GM21515 (cell line): ENCODE results near the gene TMEM117.
A peak's percentile ranks its signal among the peaks of the same experiment; 100 is the strongest.

ENCODE experiments used
- ATAC-seq: cut with Tn5 transposase; IDR thresholded peaks from one replicate; pipeline ENCODE4 v1.9.1; 2021; ENCODE audit not compliant: unreplicated experiment

TMEM117 gene

GRCh38 chr12:44088647-44089046 lies 252.8 kb downstream of the TMEM117 start:
- ATAC-seq, result no peak

GRCh38 chr12:44091948-44092606 lies 256.2 kb downstream of the TMEM117 start:
- no peak for ATAC-seq

GRCh38 chr12:44098786-44099185 lies 262.9 kb downstream of the TMEM117 start:
- ATAC-seq, result no peak

- ATAC-seq, result no peak
Observed at GRCh38 chr12:44099486-44099885, 263.6 kb downstream of the TMEM117 start.

- ATAC-seq, result no peak
Observed at GRCh38 chr12:44100264-44100663, 264.4 kb downstream of the TMEM117 start.

- ATAC-seq, result no peak
Observed at GRCh38 chr12:44101475-44101874, 265.6 kb downstream of the TMEM117 start.

- no peak for ATAC-seq
Observed at GRCh38 chr12:44114906-44115305, 279.0 kb downstream of the TMEM117 start.

- no peak for ATAC-seq
Observed at GRCh38 chr12:44117337-44117736, 281.5 kb downstream of the TMEM117 start.

GRCh38 chr12:44118946-44119345 lies 283.1 kb downstream of the TMEM117 start:
- no peak for ATAC-seq

- no peak for ATAC-seq
Observed at GRCh38 chr12:44126806-44127205, 290.9 kb downstream of the TMEM117 start.

GRCh38 chr12:44127966-44128710 lies 292.3 kb downstream of the TMEM117 start:
- ATAC-seq, result no peak

GRCh38 chr12:44143175-44143574 lies 307.3 kb downstream of the TMEM117 start:
- no peak for ATAC-seq

GRCh38 chr12:44148936-44149335 lies 313.1 kb downstream of the TMEM117 start:
- ATAC-seq, result no peak

- ATAC-seq, result no peak
Observed at GRCh38 chr12:44154128-44154527, 318.2 kb downstream of the TMEM117 start.

GRCh38 chr12:44155358-44155757 lies 319.5 kb downstream of the TMEM117 start:
- ATAC-seq, result no peak

- peak; percentile 89 for ATAC-seq
Observed at GRCh38 chr12:44157359-44157758, 321.5 kb downstream of the TMEM117 start.

- ATAC-seq, result no peak
Observed at GRCh38 chr12:44158746-44159145, 322.9 kb downstream of the TMEM117 start.

GRCh38 chr12:44159216-44159615 lies 323.3 kb downstream of the TMEM117 start:
- ATAC-seq, result no peak

GRCh38 chr12:44159862-44160261 lies 324.0 kb downstream of the TMEM117 start:
- ATAC-seq, result no peak

GRCh38 chr12:44162961-44163360 lies 327.1 kb downstream of the TMEM117 start:
- ATAC-seq, result no peak

- no peak for ATAC-seq
Observed at GRCh38 chr12:44174053-44174452, 338.2 kb downstream of the TMEM117 start.

GRCh38 chr12:44184499-44185206 lies 348.8 kb downstream of the TMEM117 start:
- ATAC-seq, result peak; percentile 99
